Suprapubic skin (tissue), 4 donors: ENCODE data around the gene ARHGEF28. TPM values are rescaled to one million over a fixed set of nuclear protein-coding genes. Genes with fewer than 3 reads are reported as not detected.

Experiments
- DNase-seq, 2 donors: peaks; one replicate each; pipeline ENCODE4 v3.0.0-alpha.2; 2019; ENCODE audit warnings: low spot score in 2 of 2
- H3K27ac ChIP-seq: fragments of 200-600 bp; sonication (generic); one replicate; pipeline ENCODE4 v1.5.1; 2019
- H3K27me3 ChIP-seq: fragments of 200-600 bp; sonication (generic); one replicate; pipeline ENCODE4 v1.5.1; 2019
- H3K36me3 ChIP-seq: fragments of 200-600 bp; sonication (generic); one replicate; pipeline ENCODE4 v1.5.1; 2019
- H3K4me1 ChIP-seq: fragments of 200-600 bp; sonication (generic); one replicate; pipeline ENCODE4 v1.5.1; 2019
- H3K4me3 ChIP-seq: fragments of 200-600 bp; sonication (generic); one replicate; pipeline ENCODE4 v1.5.1; 2019; ENCODE audit warnings: mild to moderate bottlenecking
- H3K9me3 ChIP-seq: fragments of 200-600 bp; sonication (generic); one replicate; pipeline ENCODE4 v1.5.1; 2019
- EP300 ChIP-seq: sonication (generic); formaldehyde crosslinking; IDR thresholded peaks from one replicate; pipeline ENCODE4 v1.6.1; 2017; ENCODE audit warnings: antibody characterized with exemption
- POLR2A ChIP-seq, 2 donors: fragments of 450-650 bp; IDR thresholded peaks; one replicate each; pipeline ENCODE4 v1.6.1; 2017; ENCODE audit warnings: antibody characterized with exemption in 2 of 2, mild to moderate bottlenecking in 2 of 2, moderate library complexity in 2 of 2
- POLR2AphosphoS5 ChIP-seq, 3 donors: sonication (generic); formaldehyde crosslinking; IDR thresholded peaks; one replicate each; pipeline ENCODE4 v1.6.1; 2017; ENCODE audit warnings: antibody characterized with exemption in 3 of 3
- WGBS: methylation state at CpG from one replicate; pipeline ENCODE4 v1.1.5; 2018; 5-methylcytosine and 5-hydroxymethylcytosine counted together
- total RNA-seq, 4 donors: library from RNA; depleted of rRNA; stranded (reverse); fragments of >200 nt; gene quantifications; one replicate each; pipeline ENCODE4 v1.1.0, GENCODE V29; 2016
- TF ChIP-seq, protein P1 (sequence below), 2 donors: fragments of 200-600 bp in 1 of 2; fragments of 450-650 bp in 1 of 2; sonication (generic) in 1 of 2; IDR thresholded peaks; one replicate each; pipeline ENCODE4 v1.5.1; 2016 to 2019; ENCODE audit warnings: antibody characterized with exemption in 2 of 2, mild to moderate bottlenecking in 1 of 2, moderate library complexity in 1 of 2

ARHGEF28 gene
- total RNA-seq, 4 donors from 2014 or later: 25.6 to 104 (median 39.1) TPM

DNA sequence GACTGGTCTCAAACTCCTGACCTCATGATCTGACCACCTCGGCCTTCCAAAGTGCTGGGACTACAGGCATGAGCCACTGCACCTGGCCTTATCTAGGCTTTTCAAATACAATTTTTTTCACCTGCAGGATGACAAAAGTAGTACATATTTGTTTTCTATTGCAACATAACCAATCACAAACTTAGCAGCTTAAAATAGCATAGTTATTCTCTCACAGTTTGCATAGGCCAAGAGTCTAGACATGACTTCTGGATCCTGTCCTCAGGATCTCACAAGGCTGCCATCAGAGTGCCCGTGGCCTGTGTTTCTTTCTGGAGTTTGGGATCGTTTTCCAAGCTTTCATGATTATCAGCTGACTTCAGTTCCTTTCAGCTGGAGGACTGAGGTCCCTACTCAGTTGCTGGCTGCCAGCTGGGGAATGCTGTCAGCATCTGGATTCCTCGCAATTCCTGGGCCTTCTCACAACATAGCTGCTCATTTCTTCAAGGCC lies 348.9 kb downstream of the ARHGEF28 start:
- no peaks in the 10 kb centered on the region for H3K27me3 ChIP-seq
- H3K4me1 ChIP-seq: no peaks in the 10 kb centered on the region
- TF ChIP-seq POLR2AphosphoS5 (IDR thresholded peaks at IDR 0.05): no peak
- TF ChIP-seq, protein P1, sequence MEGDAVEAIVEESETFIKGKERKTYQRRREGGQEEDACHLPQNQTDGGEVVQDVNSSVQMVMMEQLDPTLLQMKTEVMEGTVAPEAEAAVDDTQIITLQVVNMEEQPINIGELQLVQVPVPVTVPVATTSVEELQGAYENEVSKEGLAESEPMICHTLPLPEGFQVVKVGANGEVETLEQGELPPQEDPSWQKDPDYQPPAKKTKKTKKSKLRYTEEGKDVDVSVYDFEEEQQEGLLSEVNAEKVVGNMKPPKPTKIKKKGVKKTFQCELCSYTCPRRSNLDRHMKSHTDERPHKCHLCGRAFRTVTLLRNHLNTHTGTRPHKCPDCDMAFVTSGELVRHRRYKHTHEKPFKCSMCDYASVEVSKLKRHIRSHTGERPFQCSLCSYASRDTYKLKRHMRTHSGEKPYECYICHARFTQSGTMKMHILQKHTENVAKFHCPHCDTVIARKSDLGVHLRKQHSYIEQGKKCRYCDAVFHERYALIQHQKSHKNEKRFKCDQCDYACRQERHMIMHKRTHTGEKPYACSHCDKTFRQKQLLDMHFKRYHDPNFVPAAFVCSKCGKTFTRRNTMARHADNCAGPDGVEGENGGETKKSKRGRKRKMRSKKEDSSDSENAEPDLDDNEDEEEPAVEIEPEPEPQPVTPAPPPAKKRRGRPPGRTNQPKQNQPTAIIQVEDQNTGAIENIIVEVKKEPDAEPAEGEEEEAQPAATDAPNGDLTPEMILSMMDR (IDR thresholded peaks at IDR 0.05): no peak
- no peak for TF ChIP-seq EP300
- no peak for TF ChIP-seq POLR2A (IDR thresholded peaks at IDR 0.05)
- H3K9me3 ChIP-seq: no peaks in the 10 kb centered on the region
- no peaks in the 10 kb centered on the region for H3K36me3 ChIP-seq
- H3K4me3 ChIP-seq: no peak overlapping the region
- WGBS: 68% methylated on average over 4 of the region's 4 CpGs
- H3K27ac ChIP-seq: no peak overlapping the region
- DNase-seq: no peak

DNA sequence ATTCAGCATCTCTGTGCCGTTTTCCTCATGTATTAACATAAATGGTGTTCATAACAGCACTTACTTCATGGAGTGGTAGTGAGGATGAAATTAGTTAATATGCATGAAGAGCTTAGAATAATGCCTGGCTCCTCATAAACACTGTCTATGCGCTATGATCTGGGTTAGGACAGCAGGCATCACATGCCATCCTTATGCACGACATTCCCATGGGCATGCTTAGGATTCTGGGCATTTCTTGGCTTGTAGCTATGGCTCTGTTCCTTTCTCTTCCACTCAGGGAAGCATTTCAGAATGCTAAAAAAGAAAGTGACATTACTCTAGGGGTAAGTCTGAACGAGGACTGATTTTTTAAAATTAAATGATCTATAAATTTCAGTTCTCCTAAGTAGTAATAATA lies 349.8 kb downstream of the ARHGEF28 start:
- no peak overlapping the region for H3K27ac ChIP-seq
- no peaks in the 10 kb centered on the region for H3K9me3 ChIP-seq
- no peaks in the 10 kb centered on the region for H3K4me1 ChIP-seq
- DNase-seq: no peak
- no peaks in the 10 kb centered on the region for H3K36me3 ChIP-seq
- H3K4me3 ChIP-seq: no peak overlapping the region
- 75% methylated on average over 4 of the region's 4 CpGs for WGBS
- no peaks in the 10 kb centered on the region for H3K27me3 ChIP-seq
- no peak for TF ChIP-seq POLR2AphosphoS5 (IDR thresholded peaks at IDR 0.05)
- no peak for TF ChIP-seq EP300
- TF ChIP-seq POLR2A (IDR thresholded peaks at IDR 0.05): no peak
- TF ChIP-seq, protein P1 (IDR thresholded peaks at IDR 0.05): no peak

DNA sequence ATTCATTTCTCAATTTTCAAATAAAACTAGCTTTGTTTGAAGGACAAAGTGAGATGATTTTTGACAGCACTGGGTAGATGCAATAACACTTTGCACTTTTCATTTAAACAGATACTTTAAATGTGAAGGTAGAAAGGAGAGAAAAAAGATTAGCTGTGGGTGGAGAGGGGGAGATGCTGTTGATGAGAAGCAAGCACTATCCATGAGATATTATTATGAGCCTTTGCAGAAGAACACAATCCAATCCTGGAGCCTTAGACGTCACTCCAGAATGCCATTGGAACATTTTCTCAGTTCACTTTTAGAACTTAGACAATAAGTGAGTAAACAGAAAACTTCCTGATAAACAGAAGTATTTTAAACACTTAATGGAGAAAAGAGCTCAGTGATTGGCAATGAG lies 351.1 kb downstream of the ARHGEF28 start:
- H3K27ac ChIP-seq: no peak overlapping the region
- H3K4me1 ChIP-seq: no peaks in the 10 kb centered on the region
- no peaks in the 10 kb centered on the region for H3K36me3 ChIP-seq
- no peak overlapping the region for H3K4me3 ChIP-seq
- H3K27me3 ChIP-seq: no peaks in the 10 kb centered on the region
- no peak for DNase-seq
- 98% methylated on average over 1 of the region's 1 CpG for whole genome bisulfite sequencing
- TF ChIP-seq, protein P1 (IDR thresholded peaks at IDR 0.05): no peak
- TF ChIP-seq POLR2A (IDR thresholded peaks at IDR 0.05) (no peak), EP300 (no peak), POLR2AphosphoS5 (IDR thresholded peaks at IDR 0.05) (no peak)
- no peaks in the 10 kb centered on the region for H3K9me3 ChIP-seq

DNA sequence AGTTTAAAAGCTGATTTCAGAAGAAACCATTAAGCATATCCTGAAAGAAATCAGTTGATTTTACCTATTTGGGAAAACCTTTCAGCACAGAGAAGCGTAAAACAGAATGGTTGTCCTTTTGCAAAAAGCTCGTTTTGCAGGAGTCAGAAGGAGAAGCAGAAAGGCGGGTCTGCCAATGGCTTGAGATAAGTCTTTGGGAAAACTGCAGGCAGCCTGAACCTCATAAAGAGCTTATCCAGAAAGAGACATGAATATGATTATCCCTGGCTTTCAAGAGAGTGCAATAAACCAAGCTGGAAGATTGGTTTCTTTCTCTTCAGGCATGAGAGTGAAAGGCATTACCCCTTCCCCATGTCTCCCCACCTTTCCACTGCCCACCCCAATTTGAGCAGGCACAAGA lies 353.3 kb downstream of the ARHGEF28 start:
- Histone ChIP-seq H3K9me3 (no peaks in the 10 kb centered on the region), H3K36me3 (no peaks in the 10 kb centered on the region), H3K4me1 (peaks cover 8% of the 10 kb centered on the region), H3K4me3 (no peak overlapping the region), H3K27me3 (no peaks in the 10 kb centered on the region), H3K27ac (no peak overlapping the region)
- 84% methylated on average over 3 of the region's 3 CpGs for WGBS
- no peak for DNase-seq
- TF ChIP-seq POLR2A (IDR thresholded peaks at IDR 0.05): no peak
- no peak for TF ChIP-seq POLR2AphosphoS5 (IDR thresholded peaks at IDR 0.05)
- TF ChIP-seq, protein P1 (IDR thresholded peaks at IDR 0.05): no peak
- no peak for TF ChIP-seq EP300

DNA sequence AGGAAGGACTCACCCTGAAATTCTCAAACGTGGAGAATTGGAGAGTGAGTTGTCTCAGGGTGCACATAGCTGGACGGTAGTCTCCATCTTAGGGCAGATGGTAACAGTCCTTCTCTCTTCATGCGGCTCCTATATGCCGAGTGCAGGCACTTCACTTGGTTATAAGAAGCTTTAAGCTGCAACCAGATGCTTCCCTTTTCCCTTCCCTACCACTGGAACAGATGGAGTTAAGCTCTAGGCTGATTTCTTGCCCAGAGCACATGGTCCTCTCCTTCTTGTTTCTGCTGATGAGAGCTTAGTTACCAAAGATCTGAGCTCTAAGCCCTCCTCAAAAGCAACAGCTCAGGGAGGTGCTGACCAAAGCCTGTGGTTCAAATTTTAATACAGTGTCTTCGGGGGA lies 355.7 kb downstream of the ARHGEF28 start:
- Histone ChIP-seq H3K4me3 (no peak overlapping the region), H3K36me3 (no peaks in the 10 kb centered on the region), H3K27me3 (no peaks in the 10 kb centered on the region), H3K27ac (no peak overlapping the region), H3K4me1 (peaks cover 10% of the 10 kb centered on the region), H3K9me3 (no peaks in the 10 kb centered on the region)
- 69% methylated on average over 5 of the region's 5 CpGs for WGBS
- no peak for DNase-seq
- TF ChIP-seq POLR2A (IDR thresholded peaks at IDR 0.05) (no peak), POLR2AphosphoS5 (IDR thresholded peaks at IDR 0.05) (no peak), EP300 (no peak)
- TF ChIP-seq, protein P1 (IDR thresholded peaks at IDR 0.05): no peak
